H1 (cell line): Measurements from ENCODE around the gene KXD1. TPM values are rescaled to one million over a fixed set of nuclear protein-coding genes. Genes with fewer than 3 reads are reported as not detected.

Experiments used
- BRCA1 ChIP-seq: IDR thresholded peaks from 2 replicates; pipeline ENCODE4 v1.6.1; 2012; ENCODE audit warnings: low read depth, low read length, improper control_type of control experiment
- RFX5 ChIP-seq: IDR thresholded peaks from 2 replicates; pipeline ENCODE4 v1.6.1; 2011; ENCODE audit warnings: low read depth, low read length, improper control_type of control experiment, borderline replicate concordance
- SIRT6 ChIP-seq: IDR thresholded peaks from one replicate; pipeline ENCODE4 v1.7.1; 2012; ENCODE audit warnings: low read length, inconsistent platforms
- polyA plus RNA-seq, 7 experiments: library from polyadenylated mRNA; depleted of rRNA in 3 of 7; stranded (reverse) in 5 of 7; unstranded in 2 of 7; fragments of >200 nt in 5 of 7; fragments of 200-250 nt in 2 of 7; gene quantifications; 1 replicate in 5 of 7; 2 replicates in 1 of 7; 4 replicates in 1 of 7; pipeline versions ENCODE4 v1.2.1 to v1.2.3, GENCODE V29; 2011 to 2013; ENCODE audit warnings: missing spikeins in 2 of 7, mixed read lengths in 2 of 7
- total RNA-seq: library from RNA; stranded (reverse); fragmentation: NEBNext Ultra II Directional; extraction: Animal tissue kit (Norgen Biotek cat#: 25700); gene quantifications from 2 replicates; pipeline ENCODE4 v1.2.1, GENCODE V29; 2021

KXD1 gene
- total and polyA plus RNA-seq, 2 of the 8 experiments (the other 6 are each of a cell fraction or from before 2014, with no cell fraction given) = 115 to 267 TPM

DNA sequence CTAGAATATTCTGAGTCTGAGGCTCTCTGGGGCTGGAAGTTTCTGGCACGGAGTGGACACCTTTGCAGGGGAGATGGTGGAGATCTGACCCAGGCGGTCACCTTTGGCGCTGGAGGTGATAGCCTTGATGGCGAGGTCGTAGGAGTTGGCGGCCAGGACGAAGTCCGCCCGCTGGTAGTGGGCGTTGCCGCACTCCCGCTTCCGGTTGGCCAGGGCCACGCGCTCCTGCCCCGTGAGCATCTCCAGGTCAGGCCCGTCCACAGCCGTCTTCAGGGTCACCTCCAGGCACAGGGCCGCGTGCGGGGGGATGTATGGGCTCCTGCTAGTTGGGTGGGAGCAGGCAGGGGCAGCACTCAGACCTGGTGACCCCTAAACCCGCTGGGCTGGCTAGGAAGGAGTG lies 19.6 kb upstream of the KXD1 start (continued):
- TF ChIP-seq RFX5 = no peak
- TF ChIP-seq BRCA1 = no peak
- no peak for TF ChIP-seq SIRT6
